ENCODE measurements around the gene EXOC4.

DNA sequence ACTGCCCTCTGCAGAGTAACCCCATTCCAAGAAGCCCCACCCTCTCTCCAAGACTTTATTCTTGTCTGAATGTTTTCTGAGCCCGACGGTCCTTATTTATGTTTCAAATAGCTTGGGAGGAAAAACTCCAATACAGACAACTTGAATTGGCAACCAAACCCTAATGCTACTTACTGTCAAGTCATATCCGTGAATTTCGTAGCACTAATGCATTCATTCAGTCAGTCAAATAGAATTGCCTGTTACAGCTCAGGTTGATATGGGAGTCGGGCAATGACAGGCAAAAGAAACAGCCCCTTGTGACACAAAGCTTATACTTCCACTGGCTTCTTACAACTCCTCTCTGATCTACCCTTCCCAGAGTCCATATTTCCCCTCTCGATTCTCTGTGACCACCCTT, 815.8 kb downstream of the EXOC4 start:
- TF ChIP-seq GATA3 (IDR thresholded peaks at IDR 0.05; ENCODE audit: low read depth, low read length) (no peak), GATA2 (IDR thresholded peaks at IDR 0.05; ENCODE audit: low read depth, low read length) (no peak)

Data from SH-SY5Y (cell line).